ENCODE data around the gene FILIP1.
A peak's percentile ranks its signal among the peaks of the same experiment; 100 is the strongest.

Gene FILIP1

DNA sequence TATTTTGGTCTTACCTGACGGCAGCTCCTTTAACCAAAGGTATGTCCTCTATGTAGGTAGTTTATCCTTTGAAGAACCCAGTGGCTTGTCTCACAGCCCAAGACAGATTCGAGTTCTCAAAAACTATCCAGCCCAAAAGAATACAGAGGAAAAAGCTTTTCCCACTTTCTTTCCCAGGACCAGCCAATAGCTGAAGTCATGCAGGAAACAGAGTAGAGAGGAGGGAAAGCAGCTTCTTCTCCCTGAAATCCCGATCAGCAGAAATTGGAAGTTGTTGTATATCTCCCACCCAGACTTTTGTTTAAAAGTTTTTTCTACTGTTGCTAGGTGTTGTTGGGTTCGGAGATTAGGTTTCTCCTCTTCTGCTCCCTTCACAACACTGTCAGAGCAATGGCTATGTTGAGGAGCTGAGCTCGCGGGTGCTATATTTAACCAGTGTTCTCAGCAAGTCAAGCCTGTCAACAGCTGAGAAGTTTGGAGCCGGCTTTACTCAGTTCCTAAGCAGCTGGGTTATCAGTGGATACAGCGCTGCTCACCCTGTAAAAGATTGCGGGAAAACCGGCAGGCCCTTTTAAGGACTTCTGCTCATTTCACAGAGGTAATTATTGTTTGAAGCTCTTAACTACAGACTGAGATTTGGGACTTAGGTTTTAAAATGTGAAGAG is at the start of gene FILIP1:
TSS of gene FILIP1 (minus strand) at position 401 of the 665 bp plus-strand sequence. CDS start 78,828 bp downstream, outside the sequence.
- no peak for DNase-seq (ENCODE audit: low spot score)

DNA sequence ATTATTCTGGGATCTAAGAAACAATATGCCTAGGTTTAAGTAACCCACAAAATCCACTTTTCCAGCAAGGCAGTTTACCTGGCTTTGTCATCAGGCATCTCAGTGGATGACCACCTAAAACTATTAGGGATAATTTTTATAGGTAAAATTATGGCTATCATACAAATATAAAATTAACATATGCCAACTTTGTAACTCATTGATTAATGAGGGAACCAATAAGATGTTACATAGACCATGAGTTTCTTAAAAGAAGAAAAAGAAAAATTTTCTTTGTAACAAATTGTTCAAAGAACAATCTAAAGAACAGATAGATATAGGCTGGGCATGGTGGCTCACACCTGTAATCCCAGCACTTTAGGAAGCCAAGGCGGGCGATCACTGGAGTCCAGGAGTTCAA is 49.7 kb upstream of the FILIP1 start:
- DNase-seq (ENCODE audit: low spot score): no peak

DNA sequence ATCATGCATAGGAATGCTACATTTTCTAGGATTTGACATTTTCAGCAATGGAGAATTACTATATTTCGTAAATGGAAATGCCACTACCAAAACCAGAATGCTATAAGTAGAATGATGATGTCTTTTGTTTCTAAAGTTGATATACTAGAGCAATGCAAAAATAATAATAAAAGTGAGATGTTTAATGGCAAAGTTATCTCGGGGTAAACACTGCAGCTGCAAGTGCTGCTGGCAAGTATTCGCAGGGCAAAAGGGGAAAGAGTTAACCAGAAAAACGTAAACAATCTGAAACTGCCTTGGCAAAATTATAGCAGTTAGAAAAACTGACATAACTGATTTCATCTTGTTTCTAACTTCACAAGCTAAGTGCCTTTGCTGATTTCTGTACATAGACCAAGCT is 45.5 kb upstream of the FILIP1 start:
- DNase-seq (ENCODE audit: low spot score): no peak

GRCh38 chr6:75532521-75532920 is 38.9 kb upstream of the FILIP1 start:
- DNase-seq (ENCODE audit: low spot score): no peak

GRCh38 chr6:75531174-75531573 is 37.6 kb upstream of the FILIP1 start:
- no peak for DNase-seq (ENCODE audit: low spot score)

GRCh38 chr6:75530696-75531095 is 37.1 kb upstream of the FILIP1 start:
- DNase-seq (ENCODE audit: low spot score): no peak

DNA sequence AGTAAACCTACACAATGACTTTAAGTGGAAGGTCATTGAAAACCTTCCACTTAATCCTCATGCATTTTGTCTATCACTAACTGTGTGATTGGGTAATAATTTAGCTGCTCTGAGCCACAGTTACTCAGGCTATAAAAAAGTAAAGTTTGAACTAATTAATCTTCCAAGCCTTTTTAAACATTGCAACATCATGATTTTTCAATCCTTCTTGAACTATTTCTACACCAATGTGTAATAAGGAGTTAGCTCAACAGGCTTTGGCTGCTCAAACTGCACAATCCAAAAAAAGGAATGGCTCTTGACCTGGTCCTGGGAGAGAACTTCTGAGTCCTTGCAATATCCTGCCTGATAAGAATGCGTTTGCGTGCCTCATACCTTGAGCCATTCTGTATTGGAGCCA is 34.8 kb upstream of the FILIP1 start:
- no peak for DNase-seq (ENCODE audit: low spot score)

- peak; percentile 73 for DNase-seq (ENCODE audit: low spot score)
These were observed 33.0 kb upstream of the FILIP1 start for GRCh38 chr6:75526502-75527127.

GRCh38 chr6:75525682-75526081 is 32.1 kb upstream of the FILIP1 start:
- no peak for DNase-seq (ENCODE audit: low spot score)

- DNase-seq (ENCODE audit: low spot score): no peak
These were observed 30.8 kb upstream of the FILIP1 start for GRCh38 chr6:75524322-75524972.

GRCh38 chr6:75516757-75517156 is 23.2 kb upstream of the FILIP1 start:
- no peak for DNase-seq (ENCODE audit: low spot score)

DNA sequence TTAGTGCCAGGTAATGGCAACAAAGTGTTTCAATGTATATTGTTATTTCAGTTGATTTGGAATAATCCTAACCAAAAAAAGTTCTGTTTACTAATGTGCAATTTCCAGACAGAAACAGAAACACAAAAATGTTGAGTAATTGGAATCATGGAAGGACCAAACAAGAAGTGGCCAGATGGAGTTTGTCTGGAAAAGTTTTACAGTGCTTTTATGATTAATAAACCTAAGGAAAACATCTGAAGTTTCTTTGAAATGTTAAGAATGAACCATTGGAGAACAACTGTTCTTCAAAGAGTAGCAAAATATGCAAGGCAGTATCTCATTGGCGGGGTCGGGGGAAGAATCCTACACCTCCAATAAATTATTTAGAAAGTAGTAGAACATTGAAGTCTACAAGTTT is 19.0 kb upstream of the FILIP1 start:
- DNase-seq (ENCODE audit: low spot score): no peak

GRCh38 chr6:75505424-75505823 is 11.8 kb upstream of the FILIP1 start:
- DNase-seq (ENCODE audit: low spot score): no peak

DNA sequence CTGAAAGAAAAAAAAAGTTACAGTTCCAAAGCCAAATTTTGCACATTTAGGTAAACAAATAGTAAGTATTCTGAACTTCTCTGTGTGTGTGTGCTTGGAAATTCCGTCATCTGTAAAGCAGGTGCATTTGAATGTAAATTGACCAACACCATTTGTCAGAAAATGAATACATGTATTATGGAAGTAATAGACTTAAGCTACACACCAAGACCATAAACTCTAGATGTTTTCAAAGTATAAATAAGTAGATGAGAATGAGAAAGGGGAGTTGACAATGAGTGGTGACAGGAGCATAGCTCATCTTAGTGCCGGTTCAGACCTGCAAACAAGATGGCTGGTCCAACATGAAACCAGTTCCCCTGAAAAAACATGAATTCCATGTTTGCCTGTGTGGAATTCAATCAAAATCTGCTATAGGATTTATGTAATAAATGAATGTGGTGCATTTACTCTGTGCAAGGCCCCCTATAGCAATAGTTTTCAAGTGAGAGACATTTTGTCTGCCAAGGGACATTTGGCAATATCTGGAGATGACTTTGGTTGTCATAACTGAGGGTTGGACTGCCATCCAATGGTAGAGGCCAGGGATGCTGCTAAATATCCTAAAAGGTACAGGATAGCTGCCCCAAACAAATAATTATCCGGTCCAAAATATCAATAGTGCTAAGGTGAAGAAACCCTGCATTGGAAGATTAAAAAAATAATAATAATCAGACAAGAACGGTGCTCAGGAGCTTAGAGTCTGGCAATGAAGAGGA is 11.0 kb upstream of the FILIP1 start:
- no peak for DNase-seq (ENCODE audit: low spot score)

DNA sequence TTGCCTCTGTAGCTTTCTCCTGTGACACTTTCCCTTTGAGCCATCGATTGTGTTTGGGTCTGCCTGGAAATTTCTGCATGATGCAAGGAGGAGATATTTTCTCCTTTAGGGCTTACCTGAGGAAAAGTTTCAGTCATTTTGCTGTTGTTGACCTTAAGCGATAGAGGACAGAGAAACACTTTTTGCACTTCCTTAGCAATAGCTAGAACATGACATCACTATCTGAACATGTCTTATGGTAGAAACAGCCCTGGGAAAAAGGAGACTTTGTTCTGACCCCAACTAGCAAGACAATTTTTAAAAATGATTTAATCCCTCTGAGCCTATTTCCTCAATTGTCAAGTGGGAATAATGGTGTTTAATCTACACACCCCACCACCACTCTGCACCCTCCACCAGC is 9.7 kb upstream of the FILIP1 start:
- DNase-seq (ENCODE audit: low spot score): no peak

DNA sequence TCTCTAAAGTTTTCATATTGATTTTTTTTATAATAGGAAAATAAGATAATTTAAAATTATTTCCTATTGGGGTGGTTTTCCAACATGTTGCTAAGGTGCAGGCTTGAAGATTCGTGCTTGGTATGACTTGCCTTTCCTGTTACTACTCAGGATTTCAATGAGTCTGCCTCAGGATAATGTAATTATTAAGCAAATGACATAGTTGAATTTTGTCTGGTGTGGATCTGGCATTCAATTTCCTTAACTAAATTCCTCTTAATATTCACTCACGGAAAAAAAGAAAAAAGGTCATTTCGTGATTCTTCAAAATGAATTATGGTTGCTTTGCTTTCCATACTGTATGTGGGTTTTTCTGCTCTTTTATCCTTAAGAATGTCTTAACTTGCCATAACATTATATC is 9.3 kb upstream of the FILIP1 start:
- DNase-seq (ENCODE audit: low spot score): no peak

DNA sequence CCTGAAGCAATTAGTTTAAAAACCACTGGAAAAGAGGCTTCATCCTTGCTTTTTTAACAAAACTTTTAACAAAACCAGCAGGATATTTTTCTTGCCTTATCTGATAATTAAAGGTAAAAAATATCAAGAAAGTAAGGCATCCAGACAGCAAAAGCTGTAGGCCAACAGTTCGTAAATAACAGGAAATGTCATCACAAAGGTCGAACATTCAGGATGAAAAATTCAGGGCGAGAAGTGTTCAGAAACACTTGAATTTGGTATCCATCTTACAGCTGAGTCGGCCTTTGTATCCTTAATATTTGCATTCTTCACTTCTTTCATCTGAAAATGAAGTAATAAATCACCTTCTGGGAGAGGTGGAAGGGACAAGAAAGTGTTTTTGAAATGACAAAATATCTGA is 8.2 kb upstream of the FILIP1 start:
- no peak for DNase-seq (ENCODE audit: low spot score)

DNA sequence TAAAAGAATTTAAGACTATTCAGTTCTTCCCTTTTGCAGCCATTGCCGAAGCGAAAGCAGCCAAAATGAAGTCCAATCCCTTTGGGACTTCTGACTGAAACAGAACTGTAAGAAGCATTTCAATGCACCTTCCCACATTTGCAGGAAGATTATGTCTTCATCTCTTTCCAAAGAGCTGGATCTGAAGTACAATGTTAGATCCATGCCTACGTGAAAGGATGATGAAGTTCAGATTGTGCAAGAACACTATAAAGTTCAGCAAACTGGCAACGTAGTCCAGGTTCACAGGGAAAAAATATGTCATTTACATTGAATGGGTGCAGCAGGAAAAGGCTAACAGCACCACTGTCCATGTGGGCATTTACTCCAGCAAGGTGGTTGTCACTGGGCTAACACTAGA is 6.0 kb upstream of the FILIP1 start:
- DNase-seq (ENCODE audit: low spot score): no peak

DNA sequence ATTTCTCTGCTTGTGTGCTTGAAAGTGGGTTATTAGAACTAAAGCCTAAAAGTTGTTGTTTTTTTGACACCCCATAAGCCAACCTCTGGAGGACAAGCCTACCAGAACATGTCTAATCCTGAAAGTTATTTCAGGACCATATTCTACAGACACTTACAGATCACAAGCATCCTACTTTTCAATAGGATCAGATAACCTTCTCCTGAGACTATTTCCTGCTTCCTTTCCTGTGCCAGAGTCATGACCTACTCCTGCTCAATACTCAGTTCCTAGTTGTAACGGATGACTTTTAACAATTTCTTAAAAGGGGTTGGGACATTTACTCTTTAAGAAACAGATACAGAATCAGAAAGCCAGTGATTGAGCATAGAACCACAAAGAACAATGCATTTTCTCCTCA is 5.3 kb upstream of the FILIP1 start:
- DNase-seq (ENCODE audit: low spot score): no peak

- DNase-seq (ENCODE audit: low spot score): no peak
These were observed 4.4 kb upstream of the FILIP1 start for GRCh38 chr6:75497994-75498393.

DNA sequence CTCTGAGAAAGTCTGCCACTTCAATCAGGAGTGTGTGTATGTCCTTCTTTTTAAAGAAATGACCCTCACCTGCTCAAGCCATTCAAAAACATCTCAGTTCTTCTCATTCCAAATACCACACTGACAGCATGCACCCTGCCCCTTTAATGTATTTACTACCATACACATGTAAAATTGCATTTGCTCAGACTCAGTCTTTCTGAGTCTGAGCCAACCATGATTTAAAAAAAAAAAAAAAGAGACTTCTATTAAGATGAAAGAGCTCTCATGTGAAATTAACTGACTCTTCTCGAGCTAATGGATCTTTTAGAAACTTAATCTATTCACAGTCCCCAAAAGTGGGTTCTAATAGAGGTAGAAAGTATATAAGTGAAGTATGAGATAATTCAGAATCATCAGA is 1.4 kb upstream of the FILIP1 start:
- DNase-seq (ENCODE audit: low spot score): no peak

DNA sequence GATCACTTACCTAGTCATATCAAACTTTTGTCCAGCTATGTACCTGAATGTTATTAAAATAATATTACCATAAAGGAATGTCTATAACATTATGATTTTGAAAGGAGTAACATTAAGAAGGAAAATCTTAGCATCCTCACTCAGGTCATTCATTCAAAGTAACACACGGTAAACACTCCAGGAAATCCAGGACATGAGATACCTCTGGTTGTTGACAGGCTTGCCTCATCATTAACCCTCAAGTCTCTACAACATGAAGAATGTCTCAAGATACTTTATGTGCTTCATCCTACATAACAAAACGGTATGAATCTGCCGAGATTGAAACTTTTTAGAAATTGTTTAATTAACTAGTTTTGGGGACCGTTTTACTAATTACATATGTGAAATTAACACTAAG is 690 bp upstream of the FILIP1 start:
- no peak for DNase-seq (ENCODE audit: low spot score)

Measured in RKO (cell line).